Bronchial epithelial cell (primary cell): ENCODE data around the gene DNAAF5. TPM values are rescaled to one million over a fixed set of nuclear protein-coding genes. Genes with fewer than 3 reads are reported as not detected.
A peak's percentile ranks its signal among the peaks of the same experiment; 100 is the strongest.

ENCODE experiments used
- DNase-seq: peaks from one replicate; pipeline ENCODE4 v3.0.0-alpha.2; 2010; ENCODE audit warnings: low read depth
- FAIRE-seq: peaks from 2 replicates; lab custom pipeline; 2011; peaks lifted over from hg19 to GRCh38; lab: Jason Lieb, UNC
- H3K27me3 ChIP-seq: 2 replicates; pipeline ENCODE4 v1.5.1; 2011; ENCODE audit warnings: low read length; ENCODE audit not compliant: control insufficient read depth, insufficient read depth
- H3K36me3 ChIP-seq: 2 replicates; pipeline ENCODE4 v1.5.1; 2011; ENCODE audit warnings: low read length; ENCODE audit not compliant: control insufficient read depth, insufficient read depth
- H3K4me3 ChIP-seq: 2 replicates; pipeline ENCODE4 v1.5.1; 2011; ENCODE audit warnings: mild to moderate bottlenecking, low read depth, low read length, control low read depth
- total RNA-seq: library from RNA; depleted of rRNA; stranded (reverse); fragments of >200 nt; gene quantifications from 2 replicates; pipeline ENCODE4 v1.2.1, GENCODE V29; 2014
- TF ChIP-seq, protein P1 (sequence below): IDR thresholded peaks from 2 replicates; pipeline ENCODE4 v1.5.1; 2011; ENCODE audit warnings: mild to moderate bottlenecking, moderate library complexity, low read length, control low read depth, inconsistent platforms; ENCODE audit not compliant: insufficient read depth, severe bottlenecking

The DNAAF5 gene
- total RNA-seq, 1 donor from 2014 or later = 9.7 TPM

DNA sequence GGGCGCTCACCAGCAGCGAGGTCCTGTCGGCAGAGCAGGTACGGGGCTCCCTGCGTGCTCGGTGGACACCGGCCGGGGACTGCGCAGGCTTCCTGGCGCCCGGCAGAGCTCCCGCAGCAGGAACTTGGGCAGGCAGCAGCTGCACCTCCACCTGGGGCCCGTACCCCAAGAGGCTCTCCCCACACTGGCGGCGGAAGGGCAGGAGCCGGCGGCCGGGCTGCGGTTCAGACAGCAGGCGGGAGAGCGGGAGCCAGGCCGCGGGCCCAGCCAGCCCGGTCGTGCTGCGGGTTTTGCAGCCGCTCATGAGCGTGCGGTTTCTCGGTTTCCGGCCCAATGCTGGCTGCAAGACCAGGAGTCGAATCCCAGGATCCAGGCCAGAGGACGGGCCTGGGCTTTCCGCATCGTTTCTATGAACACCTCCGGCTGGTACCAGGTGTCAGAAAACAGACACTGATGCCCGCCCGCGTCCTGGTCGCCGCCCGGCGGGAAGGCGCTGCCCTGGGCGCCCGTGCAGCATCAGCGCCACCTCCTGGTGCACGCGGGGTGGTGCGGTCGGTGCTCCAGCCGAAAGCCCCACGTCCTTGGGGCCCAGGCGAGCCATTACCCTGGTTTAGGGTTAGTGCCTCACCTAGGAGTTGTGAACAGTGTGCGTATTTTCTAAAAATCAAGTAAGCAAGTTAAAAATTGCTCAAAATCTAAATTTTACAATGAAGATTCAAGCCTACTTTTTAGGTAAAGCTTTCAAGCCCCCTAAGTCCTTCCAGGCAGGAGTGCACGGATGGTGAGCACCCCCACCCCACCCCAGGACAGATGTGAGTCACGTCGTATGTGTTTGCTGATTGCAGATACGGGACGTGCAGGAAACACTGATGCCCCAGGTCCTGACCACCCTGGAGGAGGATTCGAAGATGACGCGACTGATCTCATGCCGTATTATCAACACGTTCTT, 47.9 kb downstream of the DNAAF5 start:
- peak; percentile 12 for DNase-seq
- Histone ChIP-seq H3K36me3 (peaks cover 18% of the 10 kb centered on the region), H3K4me3 (no peak overlapping the region), H3K27me3 (no peaks in the 10 kb centered on the region)
- no peak for FAIRE-seq
- TF ChIP-seq, protein P1, sequence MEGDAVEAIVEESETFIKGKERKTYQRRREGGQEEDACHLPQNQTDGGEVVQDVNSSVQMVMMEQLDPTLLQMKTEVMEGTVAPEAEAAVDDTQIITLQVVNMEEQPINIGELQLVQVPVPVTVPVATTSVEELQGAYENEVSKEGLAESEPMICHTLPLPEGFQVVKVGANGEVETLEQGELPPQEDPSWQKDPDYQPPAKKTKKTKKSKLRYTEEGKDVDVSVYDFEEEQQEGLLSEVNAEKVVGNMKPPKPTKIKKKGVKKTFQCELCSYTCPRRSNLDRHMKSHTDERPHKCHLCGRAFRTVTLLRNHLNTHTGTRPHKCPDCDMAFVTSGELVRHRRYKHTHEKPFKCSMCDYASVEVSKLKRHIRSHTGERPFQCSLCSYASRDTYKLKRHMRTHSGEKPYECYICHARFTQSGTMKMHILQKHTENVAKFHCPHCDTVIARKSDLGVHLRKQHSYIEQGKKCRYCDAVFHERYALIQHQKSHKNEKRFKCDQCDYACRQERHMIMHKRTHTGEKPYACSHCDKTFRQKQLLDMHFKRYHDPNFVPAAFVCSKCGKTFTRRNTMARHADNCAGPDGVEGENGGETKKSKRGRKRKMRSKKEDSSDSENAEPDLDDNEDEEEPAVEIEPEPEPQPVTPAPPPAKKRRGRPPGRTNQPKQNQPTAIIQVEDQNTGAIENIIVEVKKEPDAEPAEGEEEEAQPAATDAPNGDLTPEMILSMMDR = peak; percentile 96

- TF ChIP-seq, protein P1 = no peak
- Histone ChIP-seq H3K4me3 (no peak overlapping the region), H3K36me3 (peaks cover 19% of the 10 kb centered on the region), H3K27me3 (no peaks in the 10 kb centered on the region)
- FAIRE-seq = no peak
- DNase-seq = no peak
These were observed 49.9 kb downstream of the DNAAF5 start for GRCh38 chr7:776381-776780.

- Histone ChIP-seq H3K4me3 (no peak overlapping the region), H3K36me3 (peaks cover 15% of the 10 kb centered on the region), H3K27me3 (no peaks in the 10 kb centered on the region)
- DNase-seq (no peak), FAIRE-seq (no peak)
- TF ChIP-seq, protein P1 = no peak
These were observed 50.7 kb downstream of the DNAAF5 start for GRCh38 chr7:776992-777727.

GRCh38 chr7:777728-778078, 51.2 kb downstream of the DNAAF5 start:
- Histone ChIP-seq H3K4me3 (no peak overlapping the region), H3K36me3 (peaks cover 17% of the 10 kb centered on the region), H3K27me3 (no peaks in the 10 kb centered on the region)
- TF ChIP-seq, protein P1 = no peak
- DNase-seq (no peak), FAIRE-seq (no peak)

GRCh38 chr7:778271-778967, 51.9 kb downstream of the DNAAF5 start:
- DNase-seq = no peak
- TF ChIP-seq, protein P1 = no peak
- Histone ChIP-seq H3K27me3 (no peaks in the 10 kb centered on the region), H3K4me3 (no peak overlapping the region), H3K36me3 (peaks cover 19% of the 10 kb centered on the region)
- peak; percentile 64 for FAIRE-seq
